HepG2 (cell line): Measurements from ENCODE around the gene ANKRD11. TPM values are rescaled to one million over a fixed set of nuclear protein-coding genes. Genes with fewer than 3 reads are reported as not detected.
"Not testable (repeated sequence)": the region's sequence is repeated elsewhere in the genome, so short reads cannot be mapped to it uniquely, and the experiment has no call there.

Source experiments
- ATAC-seq: fragments of 200-7000 bp; cut with Tn5 transposase; 3 replicates; pipeline ENCODE4 v1.9.1; 2020; ENCODE audit warnings: mild to moderate bottlenecking, moderate library complexity
- BruUV-seq: library from RNA; stranded (reverse); fragments of 400-500 nt; replicated peaks from 2 replicates; lab custom pipeline; 2021; lab: Mats Ljungman, UMichigan
- CTCF ChIA-PET: fragments of 300-600 bp; formaldehyde crosslinking; extraction: SDS; loops from one replicate; lab custom pipeline; 2021; ENCODE audit warnings: low total read pairs, inconsistent platforms, low intra/inter-chr PET ratio; lab: Yijun Ruan, JAX
- POLR2A ChIA-PET: fragments of 350-600 bp; sonication (Branson Sonifier 250); formaldehyde crosslinking; loops from one replicate; lab custom pipeline; 2020; ENCODE audit warnings: antibody characterized with exemption, inconsistent platforms; lab: Yijun Ruan, JAX
- DNase-seq: peaks from one replicate; pipeline ENCODE4 v3.0.0-alpha.2; 2015; ENCODE audit warnings: low spot score
- FAIRE-seq: peaks from 3 replicates; lab custom pipeline; 2011; peaks lifted over from hg19 to GRCh38; lab: Jason Lieb, UNC
- H2AFZ ChIP-seq: one replicate; pipeline ENCODE4 v1.6.1; 2011; ENCODE audit warnings: low read length, inconsistent platforms
- H3K27ac ChIP-seq: fragments of 300-600 bp; 3 replicates; pipeline ENCODE4 v1.8.0; 2011; ENCODE audit warnings: mixed run types, mild to moderate bottlenecking, mixed read lengths, low read length, inconsistent platforms; ENCODE audit not compliant: insufficient read depth; ENCODE audit errors: extremely low read length
- H3K27me3 ChIP-seq, 2 experiments: fragments of 200-600 bp in 1 of 2; 2 replicates in 1 of 2; 3 replicates in 1 of 2; pipeline versions ENCODE4 v1.6.0 to v1.8.0; 2011; ENCODE audit warnings: low read length in 2 of 2, mild to moderate bottlenecking in 2 of 2, moderate library complexity in 2 of 2, inconsistent platforms in 1 of 2; ENCODE audit not compliant: insufficient read depth in 2 of 2, control insufficient read depth in 1 of 2
- H3K36me3 ChIP-seq, 2 experiments: fragments of 200-600 bp in 1 of 2; replicated peaks in 1 of 2; 2 replicates in 1 of 2; 3 replicates in 1 of 2; pipeline versions ENCODE4 v1.5.1 to v1.8.0; 2011; ENCODE audit warnings: low read length in 2 of 2, inconsistent platforms in 1 of 2; ENCODE audit not compliant: insufficient read depth in 2 of 2, control insufficient read depth in 1 of 2
- H3K4me1 ChIP-seq: 2 replicates; pipeline ENCODE4 v1.5.1; 2012; ENCODE audit warnings: low read length, inconsistent platforms; ENCODE audit not compliant: insufficient read depth
- H3K4me2 ChIP-seq: 2 replicates; pipeline ENCODE4 v1.6.0; 2011; ENCODE audit warnings: low read depth, low read length, inconsistent platforms
- H3K4me3 ChIP-seq, 3 experiments: fragments of 200-600 bp in 1 of 3; sonication (generic), shearing (Covaris generic) in 1 of 3; replicated peaks in 1 of 3; 2 replicates each; pipeline ENCODE4 v1.5.1; 2011 to 2016; ENCODE audit warnings: low read length in 3 of 3, inconsistent platforms in 2 of 3, low read depth in 2 of 3, mild to moderate bottlenecking in 2 of 3, control low read depth in 1 of 3, mixed read lengths in 1 of 3; ENCODE audit not compliant: insufficient read depth in 1 of 3
- H3K79me2 ChIP-seq: one replicate; pipeline ENCODE4 v1.6.1; 2011; ENCODE audit warnings: low read length, inconsistent platforms; ENCODE audit not compliant: insufficient read depth
- H3K9ac ChIP-seq: 2 replicates; pipeline ENCODE4 v1.6.0; 2011; ENCODE audit warnings: mild to moderate bottlenecking, low read depth, low read length, inconsistent platforms; ENCODE audit not compliant: insufficient read depth
- H3K9me3 ChIP-seq: 2 replicates; pipeline ENCODE4 v1.5.1; 2012; ENCODE audit warnings: mild to moderate bottlenecking, low read length
- H4K20me1 ChIP-seq: 2 replicates; pipeline ENCODE4 v1.6.0; 2011; ENCODE audit warnings: inconsistent platforms, mild to moderate bottlenecking, low read length, moderate library complexity; ENCODE audit not compliant: insufficient read depth
- AGO2 ChIP-seq: fragments of 200-400 bp; formaldehyde crosslinking; optimal IDR thresholded peaks from 2 replicates; pipeline ENCODE3; 2017; ENCODE audit warnings: mild to moderate bottlenecking, low read depth, low read length, moderate library complexity
- WGBS: methylation state at CpG from one replicate; pipeline ENCODE4 v1.1.6; 2017; ENCODE audit warnings: low lambda C conversion rate; 5-methylcytosine and 5-hydroxymethylcytosine counted together
- in situ Hi-C: cut with HindIII; loops from 2 replicates; pipeline ENCODE4 v1.10.0; 2017; ENCODE audit warnings: low pct_unique_long_range_greater_than_20kb; ENCODE audit not compliant: extremely low pct_ligation_motif_present
- intact Hi-C: fragments of 100-400 bp; cut with micrococcal nuclease; formaldehyde crosslinking; loops from one replicate; pipeline ENCODE4 v1.10.0; 2022; ENCODE audit not compliant: unreplicated experiment
- polyA plus RNA-seq, 8 experiments: library from polyadenylated mRNA; depleted of rRNA in 3 of 8; stranded (reverse) in 7 of 8; unstranded in 1 of 8; fragments of >200 nt; fragmentation: Illumina TruSeq in 4 of 8; extraction: Trizol in 4 of 8; gene quantifications; 2 replicates each; pipeline versions ENCODE4 v1.2.1 to v1.2.3, GENCODE V29; 2011 to 2016; ENCODE audit warnings: low read depth in 4 of 8, missing spikeins in 1 of 8, mixed read lengths in 1 of 8; ENCODE audit not compliant: insufficient read depth in 1 of 8
- total RNA-seq, 5 experiments: library from RNA; depleted of rRNA; stranded (reverse); fragments of >200 nt; fragmentation: Illumina TruSeq; extraction: Trizol; gene quantifications; 2 replicates each; pipeline ENCODE4 v1.2.3, GENCODE V29; 2016; ENCODE audit warnings: low read depth in 1 of 5
- TF ChIP-seq, protein P1 (sequence below): sonication (generic); formaldehyde crosslinking; IDR thresholded peaks from 2 replicates; pipeline ENCODE4 v1.5.0; 2020; ENCODE audit warnings: mild to moderate bottlenecking, missing genetic modification reagents, borderline replicate concordance

ANKRD11 gene
- total and polyA plus RNA-seq, 2 of the 13 experiments (the other 11 are each of a cell fraction or from before 2014, with no cell fraction given): 21.4 to 38.4 TPM

DNA sequence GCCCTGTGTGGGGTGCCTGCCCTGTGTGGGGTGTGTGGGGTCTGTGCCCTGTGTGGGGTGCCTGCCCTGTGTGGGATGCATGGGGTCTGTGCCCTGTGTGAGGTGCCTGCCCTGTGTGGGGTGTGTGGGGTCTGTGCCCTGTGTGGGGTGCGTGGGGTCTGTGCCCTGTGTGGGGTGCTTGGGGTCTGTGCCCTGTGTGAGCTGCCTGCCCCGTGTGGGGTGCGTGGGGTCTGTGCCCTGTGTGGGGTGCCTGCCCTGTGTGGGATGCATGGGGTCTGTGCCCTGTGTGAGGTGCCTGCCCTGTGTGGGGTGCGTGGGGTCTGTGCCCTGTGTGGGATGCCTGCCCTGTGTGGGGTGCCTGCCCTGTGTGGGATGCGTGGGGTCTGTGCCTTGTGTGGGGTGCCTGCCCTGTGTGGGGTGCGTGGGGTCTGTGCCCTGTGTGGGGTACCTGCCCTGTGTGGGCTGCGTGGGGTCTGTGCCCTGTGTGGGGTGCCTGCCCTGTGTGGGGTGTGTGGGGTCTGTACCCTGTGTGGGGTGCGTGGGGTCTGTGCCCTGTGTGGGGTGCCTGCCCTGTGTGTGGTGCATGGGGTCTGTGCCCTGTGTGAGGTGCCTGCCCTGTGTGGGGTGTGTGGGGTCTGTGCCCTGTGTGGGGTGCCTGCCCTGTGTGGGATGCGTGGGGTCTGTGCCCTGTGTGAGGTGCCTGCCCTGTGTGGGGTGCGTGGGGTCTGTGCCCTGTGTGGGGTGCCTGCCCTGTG lies 190.8 kb downstream of the ANKRD11 start:
- BruUV-seq, CTCF ChIA-PET: not testable (repeated sequence)

More for the DNA sequence above, 190.8 kb downstream of the ANKRD11 start:
- H3K4me3 ChIP-seq, intact Hi-C loops, H2AFZ ChIP-seq: not testable (repeated sequence)
- TF ChIP-seq, protein P1, sequence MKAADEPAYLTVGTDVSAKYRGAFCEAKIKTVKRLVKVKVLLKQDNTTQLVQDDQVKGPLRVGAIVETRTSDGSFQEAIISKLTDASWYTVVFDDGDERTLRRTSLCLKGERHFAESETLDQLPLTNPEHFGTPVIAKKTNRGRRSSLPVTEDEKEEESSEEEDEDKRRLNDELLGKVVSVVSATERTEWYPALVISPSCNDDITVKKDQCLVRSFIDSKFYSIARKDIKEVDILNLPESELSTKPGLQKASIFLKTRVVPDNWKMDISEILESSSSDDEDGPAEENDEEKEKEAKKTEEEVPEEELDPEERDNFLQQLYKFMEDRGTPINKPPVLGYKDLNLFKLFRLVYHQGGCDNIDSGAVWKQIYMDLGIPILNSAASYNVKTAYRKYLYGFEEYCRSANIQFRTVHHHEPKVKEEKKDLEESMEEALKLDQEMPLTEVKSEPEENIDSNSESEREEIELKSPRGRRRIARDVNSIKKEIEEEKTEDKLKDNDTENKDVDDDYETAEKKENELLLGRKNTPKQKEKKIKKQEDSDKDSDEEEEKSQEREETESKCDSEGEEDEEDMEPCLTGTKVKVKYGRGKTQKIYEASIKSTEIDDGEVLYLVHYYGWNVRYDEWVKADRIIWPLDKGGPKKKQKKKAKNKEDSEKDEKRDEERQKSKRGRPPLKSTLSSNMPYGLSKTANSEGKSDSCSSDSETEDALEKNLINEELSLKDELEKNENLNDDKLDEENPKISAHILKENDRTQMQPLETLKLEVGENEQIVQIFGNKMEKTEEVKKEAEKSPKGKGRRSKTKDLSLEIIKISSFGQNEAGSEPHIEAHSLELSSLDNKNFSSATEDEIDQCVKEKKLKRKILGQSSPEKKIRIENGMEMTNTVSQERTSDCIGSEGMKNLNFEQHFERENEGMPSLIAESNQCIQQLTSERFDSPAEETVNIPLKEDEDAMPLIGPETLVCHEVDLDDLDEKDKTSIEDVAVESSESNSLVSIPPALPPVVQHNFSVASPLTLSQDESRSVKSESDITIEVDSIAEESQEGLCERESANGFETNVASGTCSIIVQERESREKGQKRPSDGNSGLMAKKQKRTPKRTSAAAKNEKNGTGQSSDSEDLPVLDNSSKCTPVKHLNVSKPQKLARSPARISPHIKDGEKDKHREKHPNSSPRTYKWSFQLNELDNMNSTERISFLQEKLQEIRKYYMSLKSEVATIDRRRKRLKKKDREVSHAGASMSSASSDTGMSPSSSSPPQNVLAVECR (CRISPR knock-in tag): peak; percentile 10; the same call in 1 of the 2 replicates
- TF ChIP-seq AGO2: peak; percentile 70
- TF ChIP-seq, all 625 proteins: peak for 2; not testable (repeated sequence) for 623
- H4K20me1 ChIP-seq: peaks cover 67% of the 10 kb centered on the region
- H3K9me3 ChIP-seq, FAIRE-seq, H3K4me2 ChIP-seq, in situ Hi-C loops, DNase-seq, ATAC-seq, POLR2A ChIA-PET, H3K27me3 ChIP-seq, H3K9ac ChIP-seq, H3K27ac ChIP-seq: not testable (repeated sequence)
- peaks cover 75% of the 10 kb centered on the region for H3K79me2 ChIP-seq
- H3K4me1 ChIP-seq: peaks cover 47% of the 10 kb centered on the region
- WGBS: 100% methylated on average over 2 of the region's 10 CpGs
- peaks cover 34 to 69% of the 10 kb centered on the region in 2 experiments for H3K36me3 ChIP-seq
